H1 (cell line): ENCODE data around the gene TRIM7. TPM values are rescaled to one million over a fixed set of nuclear protein-coding genes. Genes with fewer than 3 reads are reported as not detected.

Experiments
- CTCF ChIA-PET: fragments of 300-600 bp; sonication (Branson Sonifier 250); formaldehyde crosslinking; loops from one replicate; lab custom pipeline; 2021; ENCODE audit not compliant: partially characterized antibody; lab: Charles Lee
- POLR2A ChIA-PET: fragments of 300-600 bp; sonication (Branson Sonifier 250); formaldehyde crosslinking; loops from one replicate; lab custom pipeline; 2021; ENCODE audit warnings: inconsistent platforms; ENCODE audit not compliant: partially characterized antibody; lab: Charles Lee
- DNase-seq, 2 experiments: peaks; one replicate each; pipeline versions ENCODE4 v3.0.0 to v3.0.0-alpha.2; 2010 to 2022; ENCODE audit warnings: low spot score in 2 of 2, low read depth in 1 of 2, mixed read lengths in 1 of 2
- FAIRE-seq: peaks from 2 replicates; lab custom pipeline; 2011; peaks lifted over from hg19 to GRCh38; lab: Jason Lieb, UNC
- H2AFZ ChIP-seq: 2 replicates; pipeline ENCODE4 v1.8.1; 2012; ENCODE audit warnings: low read length, inconsistent platforms
- H2AK5ac ChIP-seq: 2 replicates; pipeline ENCODE4 v1.6.1; 2013; ENCODE audit warnings: low read depth, low read length
- H2BK120ac ChIP-seq: replicated peaks from 2 replicates; pipeline ENCODE3; 2013; ENCODE audit warnings: low read depth, low read length, inconsistent platforms
- H2BK12ac ChIP-seq: 2 replicates; pipeline ENCODE4 v1.6.1; 2013; ENCODE audit warnings: low read depth, low read length
- H2BK15ac ChIP-seq: 2 replicates; pipeline ENCODE4 v1.6.1; 2013; ENCODE audit warnings: low read length
- H2BK20ac ChIP-seq: 2 replicates; pipeline ENCODE4 v1.6.1; 2013; ENCODE audit warnings: low read length
- H2BK5ac ChIP-seq: 2 replicates; pipeline ENCODE4 v1.6.1; 2013; ENCODE audit warnings: low read depth, low read length
- H3K14ac ChIP-seq: 2 replicates; pipeline ENCODE4 v1.6.1; 2013; ENCODE audit warnings: inconsistent platforms; ENCODE audit not compliant: insufficient read length
- H3K18ac ChIP-seq: 2 replicates; pipeline ENCODE4 v1.6.1; 2013; ENCODE audit warnings: low read length; ENCODE audit errors: extremely low read depth
- H3K23ac ChIP-seq: 2 replicates; pipeline ENCODE4 v1.6.1; 2013; ENCODE audit warnings: inconsistent platforms; ENCODE audit not compliant: insufficient read length
- H3K23me2 ChIP-seq: 2 replicates; pipeline ENCODE4 v1.6.1; 2013; ENCODE audit warnings: low read depth, low read length
- H3K27ac ChIP-seq: 2 replicates; pipeline ENCODE4 v1.6.1; 2011; ENCODE audit warnings: low read depth, low read length, inconsistent platforms
- H3K27me3 ChIP-seq, 4 experiments: replicated peaks in 1 of 4; 1 replicate in 1 of 4; 2 replicates in 3 of 4; pipeline versions ENCODE4 v1.6.1 to v1.8.1; 2011 to 2013; ENCODE audit warnings: low read length in 3 of 4, mild to moderate bottlenecking in 3 of 4, inconsistent platforms in 2 of 4, mixed read lengths in 2 of 4, moderate library complexity in 1 of 4; ENCODE audit not compliant: control insufficient read depth in 3 of 4, insufficient read depth in 3 of 4; ENCODE audit errors: extremely low read depth in 1 of 4
- H3K36me3 ChIP-seq, 4 experiments: 2 replicates each; pipeline versions ENCODE4 v1.6.1 to v1.8.1; 2011 to 2013; ENCODE audit warnings: mild to moderate bottlenecking in 4 of 4, low read length in 3 of 4, moderate library complexity in 2 of 4, control low read depth in 1 of 4, inconsistent platforms in 1 of 4; ENCODE audit not compliant: insufficient read depth in 4 of 4, control insufficient read depth in 2 of 4
- H3K4ac ChIP-seq: replicated peaks from 2 replicates; pipeline ENCODE3; 2013; ENCODE audit warnings: low read length, low read depth, mixed read lengths, inconsistent platforms; ENCODE audit not compliant: insufficient read length
- H3K4me1 ChIP-seq, 4 experiments: replicated peaks in 1 of 4; 1 replicate in 1 of 4; 2 replicates in 3 of 4; pipeline versions ENCODE4 v1.6.1 to v1.8.1; 2011 to 2013; ENCODE audit warnings: low read length in 3 of 4, inconsistent platforms in 2 of 4, mixed read lengths in 1 of 4; ENCODE audit not compliant: insufficient read depth in 4 of 4, control insufficient read depth in 3 of 4
- H3K4me2 ChIP-seq, 2 experiments: 2 replicates each; pipeline versions ENCODE4 v1.6.1 to v1.8.1; 2011 to 2013; ENCODE audit warnings: low read depth in 2 of 2, low read length in 2 of 2, control low read depth in 1 of 2, inconsistent platforms in 1 of 2, mild to moderate bottlenecking in 1 of 2; ENCODE audit not compliant: insufficient read depth in 1 of 2
- H3K4me3 ChIP-seq, 4 experiments: fragments of 200-600, 300-600 bp in 1 of 4; sonication (generic), shearing (Covaris generic), sonication (Bioruptor Twin) in 1 of 4; 2 replicates each; pipeline versions ENCODE4 v1.5.1 to v1.8.1; 2011 to 2016; ENCODE audit warnings: low read length in 4 of 4, low read depth in 3 of 4, control low read depth in 2 of 4, inconsistent platforms in 2 of 4, mild to moderate bottlenecking in 2 of 4, mixed read lengths in 1 of 4, moderate library complexity in 1 of 4; ENCODE audit not compliant: insufficient read depth in 2 of 4; ENCODE audit errors: extremely low read depth in 1 of 4
- H3K56ac ChIP-seq: replicated peaks from 2 replicates; pipeline ENCODE3; 2013; ENCODE audit warnings: low read depth, mild to moderate bottlenecking, mixed read lengths, low read length, inconsistent platforms; ENCODE audit not compliant: insufficient read length
- H3K79me1 ChIP-seq: 2 replicates; pipeline ENCODE4 v1.6.1; 2013; ENCODE audit warnings: low read depth, low read length, control low read depth
- H3K79me2 ChIP-seq, 2 experiments: 2 replicates each; pipeline versions ENCODE4 v1.6.1 to v1.8.1; 2012 to 2013; ENCODE audit warnings: low read length in 2 of 2, mild to moderate bottlenecking in 2 of 2, inconsistent platforms in 1 of 2; ENCODE audit not compliant: insufficient read depth in 2 of 2, control insufficient read depth in 1 of 2
- H3K9ac ChIP-seq, 4 experiments: replicated peaks in 1 of 4; 1 replicate in 1 of 4; 2 replicates in 3 of 4; pipeline versions ENCODE4 v1.6.1 to v1.8.1; 2011 to 2013; ENCODE audit warnings: low read depth in 3 of 4, low read length in 3 of 4, control low read depth in 2 of 4, mild to moderate bottlenecking in 2 of 4, moderate library complexity in 2 of 4, inconsistent platforms in 1 of 4; ENCODE audit errors: extremely low read depth in 1 of 4
- H3K9me3 ChIP-seq, 2 experiments: 2 replicates each; pipeline versions ENCODE4 v1.6.1 to v1.8.1; 2012 to 2013; ENCODE audit warnings: mild to moderate bottlenecking in 2 of 2, moderate library complexity in 2 of 2, control low read depth in 1 of 2, inconsistent platforms in 1 of 2, low read depth in 1 of 2, low read length in 1 of 2, mixed read lengths in 1 of 2; ENCODE audit not compliant: insufficient read depth in 2 of 2
- H4K20me1 ChIP-seq, 2 experiments: replicated peaks in 1 of 2; 2 replicates each; pipeline versions ENCODE3 to v1.8.1; 2011 to 2013; ENCODE audit warnings: inconsistent platforms in 2 of 2, low read length in 2 of 2, mild to moderate bottlenecking in 1 of 2; ENCODE audit not compliant: insufficient read depth in 2 of 2, control insufficient read depth in 1 of 2
- H4K5ac ChIP-seq: 2 replicates; pipeline ENCODE4 v1.6.1; 2013; ENCODE audit warnings: low read length, low read depth, mixed read lengths, inconsistent platforms; ENCODE audit not compliant: insufficient read length
- H4K8ac ChIP-seq: 2 replicates; pipeline ENCODE4 v1.8.0; 2013; ENCODE audit warnings: mild to moderate bottlenecking, moderate library complexity, low read length, inconsistent platforms; ENCODE audit not compliant: insufficient read depth; ENCODE audit errors: extremely low read depth
- H4K91ac ChIP-seq: replicated peaks from 2 replicates; pipeline ENCODE3; 2013; ENCODE audit warnings: low read length, mixed read lengths, inconsistent platforms; ENCODE audit not compliant: insufficient read length
- CBX5 ChIP-seq: fragments of 300-800, 300-1000 bp; sonication (generic); IDR thresholded peaks from 2 replicates; pipeline ENCODE4 v1.7.1; 2016; ENCODE audit warnings: antibody characterized with exemption, low read length, low read depth
- CEBPB ChIP-seq: IDR thresholded peaks from 2 replicates; pipeline ENCODE4 v1.6.1; 2012; ENCODE audit warnings: low read depth, low read length
- EGR1 ChIP-seq: IDR thresholded peaks from 2 replicates; pipeline ENCODE4 v1.6.1; 2011; ENCODE audit warnings: low read depth, low read length, borderline replicate concordance
- EP300 ChIP-seq, 2 experiments: IDR thresholded peaks; 1 replicate in 1 of 2; 2 replicates in 1 of 2; pipeline ENCODE4 v1.6.1; 2011 to 2012; ENCODE audit warnings: low read depth in 2 of 2, low read length in 2 of 2, mild to moderate bottlenecking in 2 of 2, borderline replicate concordance in 1 of 2, inconsistent platforms in 1 of 2, moderate library complexity in 1 of 2
- FOSL1 ChIP-seq: IDR thresholded peaks from 2 replicates; pipeline ENCODE4 v1.6.1; 2011; ENCODE audit warnings: mild to moderate bottlenecking, low read depth, low read length, moderate library complexity; ENCODE audit not compliant: insufficient read depth
- JUN ChIP-seq: IDR thresholded peaks from 2 replicates; pipeline ENCODE4 v1.6.1; 2011; ENCODE audit warnings: low read depth, mild to moderate bottlenecking, improper control_type of control experiment, low read length
- NRF1 ChIP-seq: IDR thresholded peaks from 2 replicates; pipeline ENCODE4 v1.6.1; 2011; ENCODE audit warnings: mild to moderate bottlenecking, low read depth, low read length, improper control_type of control experiment
- POLR2A ChIP-seq, 2 experiments: IDR thresholded peaks; 1 replicate in 1 of 2; 2 replicates in 1 of 2; pipeline ENCODE4 v1.6.1; 2011; ENCODE audit warnings: low read depth in 2 of 2, low read length in 2 of 2, mild to moderate bottlenecking in 2 of 2; ENCODE audit errors: control extremely low read depth in 1 of 2
- RBBP5 ChIP-seq: IDR thresholded peaks from 2 replicates; pipeline ENCODE4 v1.7.1; 2012; ENCODE audit warnings: low read depth, mild to moderate bottlenecking, inconsistent platforms, low read length, moderate library complexity, borderline replicate concordance
- RFX5 ChIP-seq: IDR thresholded peaks from 2 replicates; pipeline ENCODE4 v1.6.1; 2011; ENCODE audit warnings: low read depth, low read length, improper control_type of control experiment, borderline replicate concordance
- TAF1 ChIP-seq: IDR thresholded peaks from 2 replicates; pipeline ENCODE4 v1.6.1; 2011; ENCODE audit warnings: mild to moderate bottlenecking, low read depth, low read length
- TAF7 ChIP-seq: optimal IDR thresholded peaks from 2 replicates; pipeline ENCODE3; 2011; ENCODE audit warnings: low read depth, mild to moderate bottlenecking, inconsistent platforms, low read length, moderate library complexity, borderline replicate concordance
- WGBS, 2 experiments: shearing (Covaris generic) in 1 of 2; methylation state at CpG; one replicate each; pipeline versions ENCODE4 v1.1.6 to v1.1.7; 2013 to 2015; ENCODE audit warnings: low lambda C conversion rate in 2 of 2, mixed read lengths in 2 of 2, inconsistent platforms in 1 of 2, low coverage in 1 of 2, missing lambda C conversion rate in 1 of 2; ENCODE audit not compliant: insufficient replicate concordance in 2 of 2, insufficient coverage in 1 of 2, insufficient read length in 1 of 2; ENCODE audit errors: extremely low coverage in 1 of 2, missing lambda C conversion rate in 1 of 2; 5-methylcytosine and 5-hydroxymethylcytosine counted together
- polyA plus RNA-seq, 7 experiments: library from polyadenylated mRNA; depleted of rRNA in 3 of 7; stranded (reverse) in 5 of 7; unstranded in 2 of 7; fragments of >200 nt in 5 of 7; fragments of 200-250 nt in 2 of 7; gene quantifications; 1 replicate in 5 of 7; 2 replicates in 1 of 7; 4 replicates in 1 of 7; pipeline versions ENCODE4 v1.2.1 to v1.2.3, GENCODE V29; 2011 to 2013; ENCODE audit warnings: missing spikeins in 2 of 7, mixed read lengths in 2 of 7
- total RNA-seq: library from RNA; stranded (reverse); fragmentation: NEBNext Ultra II Directional; extraction: Animal tissue kit (Norgen Biotek cat#: 25700); gene quantifications from 2 replicates; pipeline ENCODE4 v1.2.1, GENCODE V29; 2021

Gene TRIM7
- total and polyA plus RNA-seq, 2 of the 8 experiments (the other 6 are each of a cell fraction or from before 2014, with no cell fraction given) = 0.36 to 0.47 TPM

DNA sequence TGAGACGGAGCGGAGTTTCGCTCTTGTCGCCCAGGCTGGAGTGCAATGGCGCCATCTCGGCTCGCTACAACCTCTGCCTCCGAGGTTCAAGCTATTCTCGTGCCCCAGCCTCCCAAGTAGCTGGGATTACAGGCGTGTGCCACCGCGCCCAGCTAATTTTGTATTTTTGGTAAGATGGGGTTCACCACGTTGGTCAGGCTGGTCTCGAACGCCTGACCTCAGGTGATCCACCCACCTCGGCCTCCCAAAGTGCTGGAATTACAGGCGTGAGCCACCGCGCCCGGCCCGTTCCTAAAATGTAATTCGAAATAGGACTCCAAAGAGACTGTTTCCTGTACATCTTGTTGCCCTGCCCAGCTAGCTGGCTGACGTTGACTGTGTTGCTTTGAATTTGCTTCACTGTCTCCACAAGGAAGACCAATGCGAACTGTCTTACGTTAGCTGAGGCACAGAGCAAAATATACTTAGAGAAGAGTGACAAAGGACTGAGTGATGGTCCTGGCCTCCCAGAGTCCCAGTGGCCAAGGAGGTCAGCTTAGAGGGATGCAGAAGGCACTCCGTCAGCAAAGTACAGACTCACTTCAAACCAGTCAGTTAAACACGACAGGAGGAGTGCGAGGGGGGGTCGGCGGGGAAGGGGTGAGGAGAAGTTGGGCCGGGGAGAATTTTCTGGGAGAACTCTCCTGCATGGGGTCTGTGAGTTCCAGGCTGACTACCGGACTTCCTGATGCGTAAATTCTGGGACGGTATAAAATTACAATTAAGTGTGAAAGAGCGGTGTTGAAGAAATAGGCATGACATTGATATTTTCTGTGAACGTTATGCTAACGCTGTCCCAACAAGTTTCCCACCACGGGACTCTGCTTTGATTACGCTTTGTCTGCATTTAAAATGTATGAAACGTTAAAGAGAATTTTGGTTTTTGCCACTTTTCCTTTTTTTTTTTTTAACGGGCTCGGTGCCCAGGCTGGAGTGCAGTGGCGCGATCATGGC, 11.3 kb upstream of the TRIM7 start:
- POLR2A ChIA-PET = interaction anchor here (1.2 to 2.1 kb wide), 4 partner anchors 17 to 27 kb away, joined by 3 to 6 read pairs (median 4); no protein-coding TSS in a partner anchor
- Histone ChIP-seq H4K5ac (no peak overlapping the region), H2AK5ac (no peak overlapping the region), H4K91ac (no peak overlapping the region), H4K20me1 (peaks cover 0 to 4% of the 10 kb centered on the region in 2 experiments), H3K23ac (no peak overlapping the region), H3K4ac (no peak overlapping the region), H4K8ac (no peak overlapping the region), H3K27ac (no peak overlapping the region), H2BK120ac (no peak overlapping the region), H3K23me2 (peaks cover 11% of the 10 kb centered on the region), H2BK12ac (no peak overlapping the region), H2AFZ (no peak overlapping the region), H3K4me1 (peaks cover 0 to 2% (median 0%) of the 10 kb centered on the region in 4 experiments; a peak in 3 of 7 replicates), H2BK20ac (no peak overlapping the region), H2BK15ac (no peak overlapping the region), H3K4me2 (peak overlapping the region; percentile 58 to 97), H3K56ac (no peak overlapping the region), H3K14ac (no peak overlapping the region), H3K9me3 (no peaks in the 10 kb centered on the region), H3K4me3 (peak overlapping the region; percentile 33 to 76 (median 48); a peak in 6 of 8 replicates), H3K9ac (no peak overlapping the region), H3K27me3 (peaks cover 0 to 5% (median 1%) of the 10 kb centered on the region in 4 experiments; a peak in 2 of 7 replicates), H3K36me3 (no peaks in the 10 kb centered on the region), H2BK5ac (no peak overlapping the region), H3K79me1 (no peaks in the 10 kb centered on the region), H3K18ac (no peak overlapping the region), H3K79me2 (no peaks in the 10 kb centered on the region)
- FAIRE-seq (no peak), DNase-seq (no peak)
- WGBS, 2 experiments = 74% methylated on average over 40 of the region's 44 CpGs; no CpG with 5 or more reads in 1 of the 2 experiments
- CTCF ChIA-PET = interaction anchor here (0.6 to 1.4 kb wide), 3 partner anchors 9 to 31 kb away, joined by 3 to 4 read pairs (median 4); no protein-coding TSS in a partner anchor
- TF ChIP-seq RFX5 (no peak), JUN (no peak), EGR1 (no peak), RBBP5 (no peak), POLR2A (IDR thresholded peaks at IDR 0.05; ENCODE audit: control extremely low read depth in 1 of 2, low read depth in 2 of 2, low read length in 2 of 2) (no peak), TAF7 (no peak), CBX5 (no peak), FOSL1 (no peak), CEBPB (no peak), EP300 (IDR thresholded peaks at IDR 0.05; ENCODE audit: borderline replicate concordance in 1 of 2, low read depth in 2 of 2, low read length in 2 of 2) (no peak), TAF1 (no peak), NRF1 (no peak)
